Measurements from ENCODE around the gene RAB40B. TPM values are rescaled to one million over a fixed set of nuclear protein-coding genes. Genes with fewer than 3 reads are reported as not detected.

Gene RAB40B
- polyA plus RNA-seq, 1 experiment, result 5.4 TPM

GRCh38 chr17:82729479-82730260, 31.2 kb upstream of the RAB40B start:
- ChIA-PET CTCF (no interaction called here), POLR2A (no interaction called here)
- Histone ChIP-seq H3K27ac (ENCODE audit: low read depth, low read length) (no peak overlapping the region), H3K4me3 (ENCODE audit: low read depth, low read length) (no peak overlapping the region), H3K27me3 (ENCODE audit: control insufficient read depth, insufficient read depth, low read length) (no peaks in the 10 kb centered on the region), H3K9me3 (ENCODE audit: control insufficient read depth, insufficient read depth, low read length) (peaks cover 29% of the 10 kb centered on the region)
- DNase-seq (ENCODE audit: low read depth, low spot score), result no peak
- TF ChIP-seq CTCF (IDR thresholded peaks at IDR 0.05; ENCODE audit: low read depth, low read length), result no peak

GRCh38 chr17:82726427-82726826, 27.9 kb upstream of the RAB40B start:
- H3K27ac ChIP-seq (ENCODE audit: low read depth, low read length), result no peak overlapping the region
- no peak overlapping the region for H3K4me3 ChIP-seq (ENCODE audit: low read depth, low read length)
- H3K27me3 ChIP-seq (ENCODE audit: control insufficient read depth, insufficient read depth, low read length), result no peaks in the 10 kb centered on the region
- TF ChIP-seq CTCF (IDR thresholded peaks at IDR 0.05; ENCODE audit: low read depth, low read length), result no peak
- POLR2A ChIA-PET, result no interaction called here
- DNase-seq (ENCODE audit: low read depth, low spot score), result no peak
- CTCF ChIA-PET, result no interaction called here
- H3K9me3 ChIP-seq (ENCODE audit: control insufficient read depth, insufficient read depth, low read length), result no peaks in the 10 kb centered on the region; the same call in 1 of the 2 replicates

- no peaks in the 10 kb centered on the region for H3K27me3 ChIP-seq (ENCODE audit: control insufficient read depth, insufficient read depth, low read length)
- no peak for DNase-seq (ENCODE audit: low read depth, low spot score)
- no peak overlapping the region for H3K4me3 ChIP-seq (ENCODE audit: low read depth, low read length)
- no peak for TF ChIP-seq CTCF (IDR thresholded peaks at IDR 0.05; ENCODE audit: low read depth, low read length)
- ChIA-PET CTCF (no interaction called here), POLR2A (no interaction called here)
- H3K9me3 ChIP-seq (ENCODE audit: control insufficient read depth, insufficient read depth, low read length), result no peaks in the 10 kb centered on the region; the same call in 1 of the 2 replicates
- no peak overlapping the region for H3K27ac ChIP-seq (ENCODE audit: low read depth, low read length)
These were observed 24.8 kb upstream of the RAB40B start for GRCh38 chr17:82723169-82723807.

- no peak for TF ChIP-seq CTCF (IDR thresholded peaks at IDR 0.05; ENCODE audit: low read depth, low read length)
- no peaks in the 10 kb centered on the region for H3K27me3 ChIP-seq (ENCODE audit: control insufficient read depth, insufficient read depth, low read length)
- CTCF ChIA-PET, result no interaction called here
- no peaks in the 10 kb centered on the region; the same call in 1 of the 2 replicates for H3K9me3 ChIP-seq (ENCODE audit: control insufficient read depth, insufficient read depth, low read length)
- DNase-seq (ENCODE audit: low read depth, low spot score), result no peak
- no peak overlapping the region for H3K4me3 ChIP-seq (ENCODE audit: low read depth, low read length)
- H3K27ac ChIP-seq (ENCODE audit: low read depth, low read length), result no peak overlapping the region
- POLR2A ChIA-PET, result no interaction called here
These were observed 24.0 kb upstream of the RAB40B start for GRCh38 chr17:82722341-82723013.

GRCh38 chr17:82720204-82720603, 21.7 kb upstream of the RAB40B start:
- DNase-seq (ENCODE audit: low read depth, low spot score), result no peak
- Histone ChIP-seq H3K9me3 (ENCODE audit: control insufficient read depth, insufficient read depth, low read length) (no peaks in the 10 kb centered on the region; the same call in 1 of the 2 replicates), H3K27ac (ENCODE audit: low read depth, low read length) (no peak overlapping the region), H3K4me3 (ENCODE audit: low read depth, low read length) (no peak overlapping the region), H3K27me3 (ENCODE audit: control insufficient read depth, insufficient read depth, low read length) (no peaks in the 10 kb centered on the region)
- ChIA-PET POLR2A (no interaction called here), CTCF (no interaction called here)
- no peak for TF ChIP-seq CTCF (IDR thresholded peaks at IDR 0.05; ENCODE audit: low read depth, low read length)

All from AG04450 (cell line).